ENCODE results near the gene ASF1A.
A peak's percentile ranks its signal among the peaks of the same experiment; 100 is the strongest.
"Not testable (repeated sequence)": the region's sequence is repeated elsewhere in the genome, so short reads cannot be mapped to it uniquely, and the experiment has no call there.

The ASF1A gene

DNA sequence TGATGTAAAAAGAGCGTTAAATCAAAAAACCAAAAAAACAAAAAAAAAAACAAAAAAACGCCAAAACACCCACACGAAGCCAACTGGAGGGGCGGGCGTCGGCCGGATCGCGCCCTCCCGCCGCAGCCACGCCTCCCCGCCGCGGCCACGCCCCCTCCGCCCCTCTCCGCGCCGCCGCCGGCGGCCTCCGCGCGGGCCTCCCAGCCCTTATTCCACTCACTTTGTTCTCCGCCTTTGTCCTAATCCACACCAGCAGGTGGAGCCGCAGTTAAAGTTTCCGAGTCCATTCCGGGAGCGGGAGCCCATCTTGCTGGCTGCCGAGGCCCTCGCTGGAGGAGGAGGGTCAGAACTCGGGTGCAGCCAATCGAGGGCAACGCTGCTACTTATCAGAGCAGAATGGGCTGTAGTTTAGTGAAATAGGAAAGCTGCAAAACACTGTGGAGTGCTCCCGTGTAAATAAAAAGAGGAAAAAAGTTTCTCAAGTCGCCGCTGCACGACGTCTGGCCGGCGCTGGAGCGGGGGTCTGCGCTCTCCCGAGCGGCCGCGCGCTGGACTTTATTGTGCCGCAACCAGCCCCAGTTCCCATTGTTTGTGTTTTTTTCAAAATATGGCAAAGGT is at the start of gene ASF1A:
TSS of gene ASF1A (plus strand) at position 346 of the 618 bp plus-strand sequence. CDS start at position 608, 262 bp downstream.
- DNase-seq, result peak; percentile 99

DNA sequence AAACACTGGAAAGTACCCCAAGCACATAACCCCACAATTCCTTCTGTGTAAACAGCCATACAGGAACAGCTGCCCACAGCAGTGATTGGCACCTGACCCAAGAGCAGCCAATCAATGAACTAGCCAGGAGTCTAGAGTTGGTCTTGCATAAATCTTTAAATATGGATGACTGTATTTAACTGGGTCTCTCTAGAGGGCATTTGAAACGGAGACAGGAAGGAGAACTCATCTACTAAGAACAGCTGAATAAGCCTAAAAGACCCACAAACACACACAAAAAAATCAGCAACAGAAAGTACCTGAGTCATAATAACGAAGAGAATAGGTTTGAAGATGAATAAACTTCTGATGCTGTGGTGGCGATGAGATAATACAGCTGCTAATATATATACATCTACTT is 49.0 kb upstream of the ASF1A start:
- no peak for DNase-seq

DNA sequence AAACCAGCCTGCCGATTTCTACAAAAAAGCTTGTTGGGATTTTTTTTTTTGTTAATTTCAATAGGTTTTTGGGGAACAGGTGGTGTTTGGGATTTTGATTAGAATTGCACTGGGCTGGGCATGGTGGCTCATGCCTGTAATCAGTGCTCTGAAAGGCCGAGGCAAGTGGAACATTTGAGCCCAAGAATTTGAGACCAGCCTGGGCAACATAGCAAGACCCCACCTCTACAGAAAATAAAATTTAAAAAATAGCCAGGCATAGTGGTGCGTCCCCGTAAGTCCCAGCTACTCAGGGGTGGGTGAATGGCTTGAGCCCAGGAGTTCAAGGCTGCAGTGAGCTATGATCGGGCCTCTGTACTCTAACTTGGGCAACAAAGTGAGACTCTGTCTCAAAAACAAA is 40.5 kb upstream of the ASF1A start:
- DNase-seq, result no peak

DNA sequence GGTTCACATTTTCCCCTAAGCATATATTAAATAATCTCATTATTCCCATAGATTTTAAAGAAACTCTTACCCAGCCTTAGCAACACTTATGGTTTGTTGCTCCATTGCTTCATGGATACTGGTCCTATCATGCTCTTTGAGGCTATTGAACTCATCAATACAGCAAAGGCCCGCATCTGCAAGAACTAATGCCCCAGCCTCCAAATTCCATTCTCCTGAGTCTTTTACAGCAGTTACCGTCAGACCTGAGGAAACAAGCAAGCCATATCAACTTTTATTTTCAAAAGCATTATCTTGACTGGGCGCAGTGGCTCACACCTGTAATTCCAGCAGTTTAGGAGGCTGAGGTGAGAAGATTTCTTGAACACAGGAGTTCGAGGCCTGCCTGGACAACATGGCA is 37.7 kb upstream of the ASF1A start:
- DNase-seq, result no peak

DNA sequence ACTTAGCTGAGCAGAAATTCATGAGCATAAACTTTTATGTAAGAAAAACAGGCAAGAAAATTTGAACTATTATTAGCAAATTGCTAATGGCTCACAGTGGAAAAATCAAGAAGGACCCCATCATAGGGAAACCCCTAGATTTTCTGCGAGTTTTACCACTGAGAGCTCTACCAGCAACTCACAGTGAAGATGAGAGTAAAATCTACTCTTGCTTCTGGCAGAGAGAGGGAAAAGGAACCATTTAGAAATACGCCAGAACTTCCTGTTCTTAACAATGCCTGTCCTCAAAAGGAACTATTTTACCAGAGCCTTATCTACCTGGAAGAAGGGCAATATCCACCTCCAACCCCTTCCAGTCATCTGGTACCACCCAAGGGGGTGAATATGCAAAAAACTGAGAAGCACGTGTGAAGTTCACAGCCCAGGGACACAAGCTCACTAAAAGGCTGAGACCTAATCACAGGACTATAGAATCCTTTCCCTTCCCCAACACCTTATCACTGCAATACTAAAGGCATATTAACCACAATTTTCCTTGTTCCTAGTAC is 34.4 kb upstream of the ASF1A start:
- DNase-seq, result no peak

DNA sequence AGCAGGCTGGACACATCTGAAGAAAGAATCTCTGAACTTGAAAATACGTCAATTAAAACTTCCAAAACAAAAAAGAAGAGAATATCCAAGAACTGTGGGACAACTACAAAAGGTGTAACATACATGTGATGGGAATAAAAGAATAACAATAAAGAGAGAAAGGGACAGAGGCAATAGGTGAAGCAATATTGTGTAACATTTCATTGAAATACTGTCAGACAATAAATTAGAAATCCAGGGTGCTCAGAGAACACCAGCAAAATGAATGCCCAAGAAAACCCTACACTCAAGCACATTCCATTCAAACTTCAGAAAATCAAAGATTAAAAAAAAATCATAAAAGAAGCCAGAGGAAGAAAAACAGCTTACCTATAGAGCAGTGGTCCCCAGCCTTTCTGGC is 33.6 kb upstream of the ASF1A start:
- DNase-seq, result no peak

DNA sequence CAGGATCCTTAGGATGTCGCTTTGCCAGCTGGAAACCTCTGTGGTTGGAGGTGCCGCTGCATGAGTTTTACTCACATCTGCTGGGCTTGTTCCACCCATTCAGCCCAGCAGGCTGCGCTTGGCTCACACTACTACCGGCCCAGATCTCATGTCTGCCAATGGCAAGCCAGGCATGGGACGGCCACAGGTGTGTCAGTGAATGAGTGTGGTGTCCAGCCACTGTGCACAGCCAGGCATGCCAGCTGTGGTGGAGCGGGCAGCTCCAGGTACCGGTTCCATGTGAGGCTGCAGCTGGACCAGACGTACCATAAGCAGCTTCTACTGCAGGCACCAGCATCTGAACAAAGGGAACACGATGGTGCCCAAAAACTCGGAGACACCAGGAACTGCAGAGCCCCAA is 33.1 kb upstream of the ASF1A start:
- no peak for DNase-seq

DNA sequence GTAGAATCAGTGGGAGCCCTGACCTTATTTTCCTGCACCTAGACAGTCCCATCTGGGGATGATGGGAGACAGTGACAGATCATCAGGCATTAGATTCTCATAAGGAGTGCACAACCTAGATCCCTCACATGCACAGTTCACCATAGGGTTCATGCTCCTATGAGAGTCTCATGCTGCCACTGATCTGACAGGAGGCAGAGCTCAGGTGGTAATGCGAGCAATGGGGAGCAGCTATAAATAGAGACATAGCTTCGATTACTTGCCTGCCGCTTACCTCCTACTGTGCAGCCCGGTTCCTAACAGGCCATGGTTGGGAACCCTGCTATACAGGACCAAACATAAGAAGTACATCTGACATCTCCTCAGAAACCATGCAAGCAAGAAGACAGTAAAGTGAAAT is 31.5 kb upstream of the ASF1A start:
- no peak for DNase-seq

DNA sequence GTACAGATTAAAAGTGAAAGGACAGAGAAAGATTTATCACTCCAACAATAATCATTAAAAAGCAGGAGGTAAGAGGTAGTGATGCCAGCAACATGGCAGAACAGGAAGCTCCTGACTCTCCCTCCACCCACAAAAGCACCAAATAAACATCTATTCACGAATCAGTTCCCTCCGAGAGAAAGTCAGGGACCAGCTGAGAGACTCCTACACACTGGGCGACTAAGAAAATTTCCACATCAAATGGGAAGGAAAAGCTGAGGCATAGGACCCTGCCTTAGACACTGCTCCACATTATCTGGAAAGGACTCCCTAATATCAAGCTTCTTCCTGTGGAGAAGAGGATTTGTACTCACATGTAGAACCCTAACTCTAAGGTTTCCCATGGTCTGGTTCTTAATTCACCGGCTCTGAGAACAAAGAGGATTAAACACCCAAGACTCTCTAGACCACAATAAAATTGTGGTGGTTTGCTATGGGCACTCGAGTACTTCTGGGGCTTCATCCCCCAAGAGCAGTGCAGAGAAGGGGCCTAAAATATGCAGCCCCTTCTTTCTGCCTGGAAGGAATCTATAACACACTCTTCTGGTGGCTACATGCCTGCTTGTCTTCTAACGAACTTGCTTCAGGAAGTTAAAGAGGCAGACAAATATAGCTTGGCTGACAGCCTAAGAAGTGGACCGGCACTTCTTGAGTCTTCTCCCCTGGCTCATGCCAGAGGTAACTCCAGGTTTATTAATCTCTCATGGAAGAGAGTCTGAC is 29.4 kb upstream of the ASF1A start:
- DNase-seq, result no peak

DNA sequence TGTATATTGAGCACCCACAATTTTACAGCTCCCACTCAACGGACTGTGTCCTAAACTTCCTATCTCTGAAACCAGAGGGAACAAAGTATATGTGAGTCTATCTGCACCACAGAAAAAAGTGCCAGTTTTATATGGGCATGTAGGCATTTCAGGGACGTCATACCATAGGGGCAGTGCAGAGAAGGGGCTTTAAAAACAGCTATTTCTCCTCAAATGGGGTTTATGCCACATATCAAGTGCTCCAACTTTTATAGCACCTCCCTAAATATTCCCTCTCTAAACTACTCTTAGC is 28.9 kb upstream of the ASF1A start:
- no peak for DNase-seq

DNA sequence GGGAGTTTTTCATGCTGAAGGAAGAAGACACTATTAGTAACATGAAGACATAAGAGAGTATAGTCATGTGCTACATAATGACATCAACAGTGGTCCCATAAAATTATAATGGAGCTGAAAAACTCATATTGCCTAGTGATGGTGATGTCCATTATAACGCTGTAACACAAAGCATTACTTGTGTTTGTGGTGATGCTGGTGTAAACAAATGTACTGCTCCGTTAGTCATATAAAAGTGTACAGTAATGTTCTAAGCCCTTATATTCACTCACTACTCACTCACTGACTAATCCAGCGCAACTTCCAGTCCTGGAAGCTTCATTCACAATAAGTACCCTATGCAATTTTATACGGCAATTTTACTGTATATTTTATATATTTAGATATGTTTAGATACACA is 26.8 kb upstream of the ASF1A start:
- no peak for DNase-seq

DNA sequence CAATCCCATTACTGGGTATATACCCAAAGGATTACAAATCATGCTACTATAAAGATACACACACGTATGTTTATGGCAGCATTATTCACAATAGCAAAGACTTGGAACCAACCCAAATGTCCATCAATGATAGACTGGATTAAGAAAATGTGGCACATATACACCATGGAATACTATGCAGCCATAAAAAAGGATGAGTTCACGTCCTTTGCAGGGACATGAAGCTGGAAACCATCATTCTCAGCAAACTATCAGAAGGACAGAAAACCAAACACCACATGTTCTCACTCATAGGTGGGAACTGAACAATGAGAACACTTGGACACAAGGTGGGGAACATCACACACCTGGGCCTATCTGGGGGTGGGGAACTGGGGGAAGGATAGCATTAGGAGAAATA is 25.1 kb upstream of the ASF1A start:
- DNase-seq, result not testable (repeated sequence)

DNA sequence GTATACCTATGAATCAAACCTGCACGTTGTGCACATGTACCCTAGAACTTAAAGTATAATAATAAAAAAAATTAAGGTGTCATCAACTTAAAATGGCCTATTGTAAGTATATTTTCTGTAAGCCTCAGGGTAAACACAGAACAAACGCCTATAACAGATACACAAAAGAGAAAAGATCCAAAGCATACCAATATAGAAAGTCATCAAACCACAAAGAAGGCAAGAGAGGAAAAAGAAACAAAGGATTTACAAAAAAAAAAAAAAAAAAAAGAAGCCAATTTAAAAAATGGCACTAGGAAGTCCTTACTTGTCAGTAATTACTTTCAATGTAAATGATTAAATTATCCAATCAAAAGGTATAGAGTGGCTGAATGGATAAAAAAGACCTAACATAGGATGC is 24.6 kb upstream of the ASF1A start:
- no peak for DNase-seq

DNA sequence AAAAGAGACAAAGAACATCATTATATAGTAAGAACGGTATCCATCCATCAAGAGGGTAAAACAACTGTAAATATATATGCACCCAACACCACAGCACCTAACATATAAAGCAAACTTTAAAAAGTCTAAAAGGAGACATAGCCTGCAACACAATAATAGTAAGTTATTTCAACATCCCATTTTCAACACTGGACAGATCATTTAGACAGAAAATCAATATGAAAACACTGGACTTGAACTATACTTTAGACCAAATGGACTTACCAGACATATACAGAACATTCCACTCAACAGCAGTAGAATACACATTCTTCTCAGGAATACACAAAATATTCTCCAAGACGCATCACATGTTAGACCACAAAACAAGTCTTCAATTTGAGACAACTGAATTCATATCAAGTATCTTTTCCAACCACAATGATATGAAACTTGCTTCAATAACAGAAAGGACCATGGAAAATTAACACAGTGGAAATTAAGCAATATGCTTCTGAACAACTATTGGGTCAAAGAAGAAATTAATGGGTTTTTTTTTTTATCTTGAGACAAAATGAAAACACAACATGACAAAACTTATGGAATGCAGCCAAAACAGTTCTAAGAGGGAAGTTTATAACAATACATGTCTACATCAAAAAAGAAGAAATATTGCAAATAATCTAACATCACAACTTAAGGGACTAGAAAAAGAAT is 23.9 kb upstream of the ASF1A start:
- no peak for DNase-seq

DNA sequence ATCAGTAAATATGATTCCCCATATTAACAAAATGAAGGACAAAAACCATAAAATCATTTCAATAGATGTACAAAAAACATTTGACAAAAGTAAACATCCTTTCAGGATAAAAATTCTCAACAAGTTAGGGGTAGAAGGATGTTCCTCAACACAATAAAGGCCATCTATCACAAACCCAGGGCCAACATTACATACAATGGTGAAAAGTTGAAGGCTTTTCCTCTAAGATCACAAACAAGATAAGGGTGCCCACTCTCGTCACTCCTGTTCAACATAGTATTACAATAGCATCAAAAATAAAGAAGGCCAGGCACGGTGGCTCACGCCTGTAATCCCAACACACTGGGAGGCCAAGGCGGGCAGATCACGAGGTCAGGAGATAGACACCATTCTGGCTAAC is 22.6 kb upstream of the ASF1A start:
- DNase-seq, result no peak

DNA sequence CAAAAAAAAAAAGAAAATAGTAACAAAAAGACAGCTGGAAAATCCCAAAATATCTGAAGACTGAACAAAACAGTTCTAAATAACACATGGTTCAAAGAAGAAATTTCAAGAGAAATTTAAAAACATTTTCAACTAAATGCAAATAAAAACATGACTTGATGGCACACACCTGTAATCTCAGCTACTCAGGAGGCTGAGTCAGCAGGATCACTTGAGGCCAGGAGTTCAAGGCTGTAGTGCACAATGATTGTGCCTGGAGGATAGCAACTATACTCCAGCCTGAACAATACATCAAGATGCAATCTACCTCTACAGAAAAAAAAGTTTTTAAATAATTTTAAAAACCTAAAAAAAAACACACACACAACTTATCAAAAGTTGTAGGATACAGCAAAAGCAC is 21.6 kb upstream of the ASF1A start:
- DNase-seq, result no peak

DNA sequence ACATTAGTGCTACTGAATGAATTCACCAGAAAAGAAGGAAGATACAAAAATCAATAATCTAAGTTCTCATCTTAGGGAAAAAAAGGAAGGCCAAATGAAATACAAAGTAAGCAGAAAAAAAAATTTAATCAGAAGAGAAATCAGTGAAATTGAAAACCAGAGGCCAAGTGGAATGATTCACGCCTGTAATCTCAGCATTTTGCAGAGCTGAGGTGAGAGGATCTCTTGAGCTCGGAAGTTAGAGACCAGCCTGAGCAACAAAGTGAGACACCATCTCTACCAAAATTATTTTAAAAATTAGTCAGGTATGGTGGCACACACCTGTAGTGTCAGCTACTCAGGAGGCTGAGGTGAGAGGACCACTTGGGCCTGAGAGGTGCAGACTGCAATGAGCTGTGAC is 21.2 kb upstream of the ASF1A start:
- DNase-seq, result no peak

DNA sequence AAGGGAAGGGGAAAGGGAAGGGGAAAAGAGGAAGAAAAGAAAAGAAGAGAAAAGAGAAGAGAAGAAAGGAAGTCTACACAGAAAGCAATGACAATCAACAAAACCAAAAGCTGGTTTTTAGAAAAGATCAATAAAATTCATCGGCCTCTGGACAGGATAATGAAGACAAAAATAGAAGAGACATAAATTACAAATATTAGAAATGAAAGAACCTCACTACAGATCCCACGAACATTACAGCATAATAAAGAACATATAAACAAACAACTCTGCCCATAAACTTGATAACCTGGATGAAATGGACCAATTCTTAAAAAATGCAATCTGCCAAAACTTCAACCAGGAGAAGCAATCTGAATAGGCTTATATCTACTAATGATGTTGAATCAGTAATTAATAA is 20.7 kb upstream of the ASF1A start:
- DNase-seq, result no peak

DNA sequence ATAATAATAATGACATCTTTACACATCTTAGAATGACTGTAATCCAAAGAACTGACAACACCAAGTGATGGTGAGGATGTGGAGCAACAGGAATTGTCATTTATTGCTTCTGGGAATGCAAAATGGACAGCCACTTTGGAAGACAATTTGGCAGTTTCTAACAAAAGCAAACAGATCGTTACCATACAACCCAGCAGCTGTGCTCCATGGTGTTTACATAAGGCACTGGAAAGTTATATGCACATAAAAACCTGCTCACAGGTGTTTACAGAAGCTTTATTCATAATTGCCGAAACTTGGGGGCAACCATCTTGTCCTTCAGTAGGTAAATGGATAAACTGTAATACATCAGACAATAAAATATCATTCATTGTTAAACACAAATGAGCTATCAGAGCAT is 18.3 kb upstream of the ASF1A start:
- DNase-seq, result peak; percentile 91

DNA sequence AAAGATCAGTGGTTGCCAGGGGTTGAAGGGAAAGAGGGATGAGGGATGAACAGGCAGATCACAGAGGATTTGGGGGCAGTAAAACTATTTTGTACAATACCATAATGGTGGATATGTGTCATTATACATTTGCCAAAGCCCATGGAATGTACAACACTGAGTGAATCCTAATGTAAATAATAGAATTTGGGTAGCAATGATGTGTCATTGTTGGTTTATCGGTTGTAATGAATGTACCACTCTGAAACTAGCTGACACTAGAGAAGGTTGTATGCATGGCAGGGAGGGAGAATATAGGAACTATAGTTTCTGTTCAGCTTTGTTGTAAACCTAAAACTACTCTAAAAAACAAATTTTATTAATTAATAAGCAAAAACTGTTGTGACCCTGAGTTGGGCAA is 17.8 kb upstream of the ASF1A start:
- DNase-seq, result peak; percentile 48

DNA sequence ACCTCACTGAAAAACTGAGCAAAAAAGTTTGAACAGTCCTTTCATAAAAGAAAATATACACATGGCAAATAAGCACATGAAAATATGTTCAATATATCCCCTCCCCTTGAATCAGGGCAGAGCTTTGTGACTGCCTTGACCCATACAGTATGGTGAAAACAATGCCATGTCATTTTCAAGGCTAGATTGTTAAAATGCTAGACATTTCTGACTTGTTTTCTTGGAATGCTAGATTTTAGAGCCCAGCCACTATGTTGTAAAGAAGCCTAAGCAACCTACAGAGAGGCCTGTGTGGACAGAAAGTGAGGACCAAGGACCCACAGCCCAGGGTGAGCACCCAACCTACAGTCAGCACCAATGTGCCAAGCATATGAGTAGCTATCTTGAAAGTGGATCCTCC is 17.1 kb upstream of the ASF1A start:
- no peak for DNase-seq

DNA sequence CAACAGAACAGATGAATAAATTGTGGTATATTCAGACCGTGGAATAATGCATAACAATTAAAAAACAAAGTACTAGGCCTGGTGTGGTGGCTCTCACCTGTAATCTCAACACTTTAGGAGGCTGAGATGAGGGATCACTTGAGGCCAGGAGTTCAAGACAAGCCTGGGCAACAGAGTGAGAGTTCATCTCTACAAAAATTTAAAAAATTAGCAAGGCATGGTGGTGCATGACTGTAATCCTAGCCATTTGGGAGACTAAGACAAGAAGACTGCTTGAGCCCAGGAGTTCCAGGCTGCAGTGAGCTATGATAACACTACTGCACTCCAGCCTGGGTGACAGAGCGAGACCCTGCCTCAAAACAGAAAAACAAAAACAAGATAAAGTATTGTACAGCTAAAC is 16.1 kb upstream of the ASF1A start:
- no peak for DNase-seq

DNA sequence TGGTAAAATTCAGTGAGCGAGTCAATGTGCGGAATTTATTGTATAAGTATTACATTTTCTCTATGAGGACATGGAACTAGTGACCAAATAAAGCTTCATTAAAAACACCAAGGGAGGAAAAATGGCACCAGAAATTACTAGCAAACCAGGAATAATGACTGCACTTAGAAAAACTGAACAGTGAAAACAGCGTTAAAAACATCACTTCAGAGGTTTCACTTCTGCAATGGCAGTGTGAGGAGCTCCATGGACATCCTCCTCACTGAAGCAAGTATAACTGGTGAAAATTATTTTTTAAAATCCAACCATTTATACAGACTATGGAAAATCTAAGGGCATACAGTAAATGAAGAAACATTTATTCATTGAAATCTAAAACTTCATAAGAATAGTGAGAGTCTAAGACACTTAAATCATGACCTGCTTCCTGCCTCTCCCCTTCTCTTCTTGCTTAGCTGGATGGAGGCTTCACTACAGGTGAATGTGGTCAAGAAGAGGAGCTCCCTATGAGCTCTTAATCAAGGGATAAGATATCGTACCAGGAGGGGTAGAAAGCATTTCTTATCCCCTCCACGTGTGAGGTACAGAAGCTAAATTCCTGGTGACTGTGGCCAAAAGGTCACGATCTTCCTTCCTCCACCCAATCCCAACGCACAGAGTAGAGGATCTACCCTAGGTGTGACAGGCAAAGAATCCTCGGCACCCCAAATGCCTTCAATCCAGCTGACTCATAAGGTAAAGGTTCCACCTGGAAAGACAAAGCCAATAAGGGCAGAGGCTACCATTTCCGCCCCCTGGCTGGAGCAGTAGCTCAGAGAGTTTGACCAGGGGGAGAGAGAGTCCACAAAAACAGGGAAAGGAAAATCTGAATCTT is 12.3 kb upstream of the ASF1A start:
- DNase-seq, result no peak

All from NCI-H69 (cell line).